HCT116 (cell line): Measurements from ENCODE around the gene SPR. TPM values are rescaled to one million over a fixed set of nuclear protein-coding genes. Genes with fewer than 3 reads are reported as not detected.

Source experiments
- ATAC-seq: fragments of 200-7000 bp; cut with Tn5 transposase; 2 replicates; pipeline ENCODE4 v1.9.1; 2020; ENCODE audit warnings: mild to moderate bottlenecking, moderate library complexity
- BruUV-seq: library from RNA; stranded (reverse); fragments of 400-500 nt; replicated peaks from 2 replicates; lab custom pipeline; 2021; lab: Mats Ljungman, UMichigan
- CTCF ChIA-PET: fragments of 300-600 bp; sonication (Branson Sonifier 250); formaldehyde crosslinking; loops from one replicate; lab custom pipeline; 2021; ENCODE audit warnings: antibody characterized with exemption; lab: Charles Lee
- POLR2A ChIA-PET: fragments of 300-600, 350-600 bp; sonication (Branson Sonifier 250); formaldehyde crosslinking; loops from one replicate; lab custom pipeline; 2021; ENCODE audit warnings: antibody characterized with exemption; lab: Charles Lee
- RAD21 ChIA-PET, 2 experiments: fragments of 300-600 bp; sonication (Branson Sonifier 250); formaldehyde crosslinking; loops; one replicate each; lab custom pipeline; 2023; ENCODE audit warnings: low total read pairs in 2 of 2; ENCODE audit not compliant: uncharacterized antibody in 2 of 2, unreplicated experiment in 2 of 2, low non-redundant PET in 1 of 2; lab: Charles Lee
- DNase-seq: peaks from one replicate; pipeline ENCODE4 v3.0.0-alpha.2; 2010; ENCODE audit warnings: low read depth, low spot score
- H2AFZ ChIP-seq: fragments of 200-600 bp; shearing (Covaris generic), sonication (generic); 2 replicates; pipeline ENCODE4 v1.6.1; 2017; ENCODE audit warnings: low read depth, mixed run types, mixed read lengths, antibody characterized with exemption, low read length; ENCODE audit not compliant: poor library complexity, severe bottlenecking
- H3K27ac ChIP-seq: 2 replicates; pipeline ENCODE4 v1.5.1; 2012; ENCODE audit warnings: low read depth, low read length
- H3K27me3 ChIP-seq: fragments of 200-600 bp; sonication (generic); 2 replicates; pipeline ENCODE4 v1.6.1; 2016; ENCODE audit warnings: mixed run types, low read length, mixed read lengths; ENCODE audit not compliant: insufficient read depth
- H3K36me3 ChIP-seq, 2 experiments: fragments of 200-500 bp in 1 of 2; fragments of 200-600 bp in 1 of 2; sonication (Bioruptor generic) in 1 of 2; sonication (generic) in 1 of 2; 2 replicates each; pipeline versions ENCODE4 v1.5.1 to v1.6.1; 2014 to 2016; ENCODE audit warnings: low read length in 2 of 2, inconsistent platforms in 1 of 2, mixed read lengths in 1 of 2, mixed run types in 1 of 2; ENCODE audit not compliant: insufficient read depth in 2 of 2, control insufficient read depth in 1 of 2
- H3K4me1 ChIP-seq, 2 experiments: fragments of 200-600 bp in 1 of 2; sonication (generic) in 1 of 2; 2 replicates each; pipeline versions ENCODE4 v1.5.1 to v1.6.1; 2012 to 2017; ENCODE audit warnings: low read length in 2 of 2, inconsistent platforms in 1 of 2, mild to moderate bottlenecking in 1 of 2, mixed read lengths in 1 of 2, mixed run types in 1 of 2, moderate library complexity in 1 of 2; ENCODE audit not compliant: insufficient read depth in 2 of 2, control insufficient read depth in 1 of 2
- H3K4me2 ChIP-seq: fragments of 200-600 bp; sonication (generic); 2 replicates; pipeline ENCODE4 v1.6.1; 2017; ENCODE audit warnings: mixed run types, low read length, mixed read lengths
- H3K4me3 ChIP-seq, 2 experiments: fragments of 200-600 bp in 1 of 2; sonication (generic) in 1 of 2; replicated peaks in 1 of 2; 2 replicates each; pipeline ENCODE4 v1.5.1; 2011 to 2016; ENCODE audit warnings: low read length in 2 of 2, control low read depth in 1 of 2, low read depth in 1 of 2, mild to moderate bottlenecking in 1 of 2, mixed read lengths in 1 of 2, mixed run types in 1 of 2
- H3K79me2 ChIP-seq: fragments of 200-600 bp; sonication (generic); 2 replicates; pipeline ENCODE4 v1.6.1; 2017; ENCODE audit warnings: mild to moderate bottlenecking, mixed run types, low read length, moderate library complexity, mixed read lengths; ENCODE audit not compliant: insufficient read depth
- H3K9ac ChIP-seq: fragments of 200-600 bp; sonication (generic); 2 replicates; pipeline ENCODE4 v1.6.1; 2016; ENCODE audit warnings: low read length, mixed read lengths
- H3K9me2 ChIP-seq: fragments of 200-600 bp; sonication (generic), shearing (Covaris generic); 2 replicates; pipeline ENCODE4 v1.6.1; 2017; ENCODE audit warnings: mixed run types, mild to moderate bottlenecking, moderate library complexity; ENCODE audit not compliant: insufficient read depth
- H3K9me3 ChIP-seq, 2 experiments: fragments of 200-500 bp in 1 of 2; fragments of 200-600 bp in 1 of 2; sonication (Bioruptor generic) in 1 of 2; sonication (generic) in 1 of 2; 2 replicates each; pipeline ENCODE4 v1.6.1; 2014 to 2017; ENCODE audit warnings: low read length in 2 of 2, mixed read lengths in 2 of 2, inconsistent platforms in 1 of 2, low read depth in 1 of 2, mild to moderate bottlenecking in 1 of 2, mixed run types in 1 of 2, moderate library complexity in 1 of 2; ENCODE audit not compliant: control insufficient read depth in 1 of 2, insufficient read depth in 1 of 2
- H4K20me1 ChIP-seq: fragments of 200-600 bp; sonication (generic), shearing (Covaris generic); 2 replicates; pipeline ENCODE4 v1.6.1; 2017; ENCODE audit warnings: mixed run types, mild to moderate bottlenecking, moderate library complexity; ENCODE audit not compliant: insufficient read depth
- CEBPB ChIP-seq: IDR thresholded peaks from 2 replicates; pipeline ENCODE4 v1.6.1; 2012; ENCODE audit warnings: low read depth
- CTCF ChIP-seq, 3 experiments: fragments of 200-600 bp in 1 of 3; sonication (generic) in 1 of 3; IDR thresholded peaks in 2 of 3; conservative IDR thresholded peaks in 1 of 3; 2 replicates each; pipeline ENCODE4 v1.5.1; 2012 to 2017; ENCODE audit warnings: low read depth in 2 of 3, low read length in 2 of 3, antibody characterized with exemption in 1 of 3, borderline replicate concordance in 1 of 3, control low read depth in 1 of 3, mild to moderate bottlenecking in 1 of 3, mixed read lengths in 1 of 3, mixed run types in 1 of 3, moderate library complexity in 1 of 3; ENCODE audit not compliant: insufficient read depth in 1 of 3
- MAX ChIP-seq: IDR thresholded peaks from 2 replicates; pipeline ENCODE4 v1.6.1; 2012
- POLR2A ChIP-seq: IDR thresholded peaks from 2 replicates; pipeline ENCODE4 v1.7.0; 2011; ENCODE audit warnings: borderline replicate concordance; ENCODE audit not compliant: insufficient read depth, insufficient read length; ENCODE audit errors: extremely low read depth
- RAD21 ChIP-seq: IDR thresholded peaks from 2 replicates; pipeline ENCODE4 v1.6.1; 2012; ENCODE audit warnings: low read depth, mild to moderate bottlenecking
- SRF ChIP-seq: IDR thresholded peaks from 2 replicates; pipeline ENCODE4 v1.6.1; 2012; ENCODE audit warnings: low read depth
- ZNF274 ChIP-seq: fragments of 200-500 bp; sonication (Bioruptor generic); IDR thresholded peaks from 2 replicates; pipeline ENCODE4 v1.6.1; 2014; ENCODE audit warnings: mild to moderate bottlenecking, low read depth, low read length, inconsistent platforms
- intact Hi-C: fragments of 100-400 bp; cut with micrococcal nuclease; formaldehyde crosslinking; loops from 2 replicates; pipeline ENCODE4 v1.10.0; 2022
- total RNA-seq: library from RNA; stranded (reverse); gene quantifications from one replicate; pipeline ENCODE4 v1.2.1, GENCODE V29; 2021; ENCODE audit not compliant: unreplicated experiment

Gene SPR
- total RNA-seq, 1 experiment from 2014 or later = 66.9 TPM

- intact Hi-C loops = loop anchor here (1.0 kb wide), 1 partner anchor 43 kb away; no protein-coding TSS in a partner anchor
- no peaks in the 10 kb centered on the region for H4K20me1 ChIP-seq
- no peak overlapping the region for H3K4me3 ChIP-seq
- ATAC-seq = peak; percentile 85
- H3K4me1 ChIP-seq = peaks cover 2 to 23% of the 10 kb centered on the region in 2 experiments; a peak in 2 of 4 replicates
- no peaks in the 10 kb centered on the region for H3K79me2 ChIP-seq
- H3K4me2 ChIP-seq = no peak overlapping the region
- POLR2A ChIA-PET = no interaction called here
- no TSS peak for BruUV-seq
- DNase-seq = peak; percentile 23
- H3K27ac ChIP-seq = no peak overlapping the region
- TF ChIP-seq CTCF (IDR thresholded peaks at IDR 0.05 in 2 of 3, conservative IDR thresholded peaks at IDR 0.05 in 1 of 3; ENCODE audit: borderline replicate concordance in 1 of 3, insufficient read depth in 1 of 3, low read depth in 2 of 3, low read length in 2 of 3) (peak; percentile 66 to 77 (median 66)), ZNF274 (no peak), RAD21 (peak; percentile 84), POLR2A (no peak), MAX (no peak), SRF (no peak), CEBPB (no peak)
- CTCF ChIA-PET = interaction anchor here (0.8 to 2.3 kb wide), 6 partner anchors 9 to 242 kb away, joined by 3 to 22 read pairs (median 4); partner anchors contain the start of gene SPR
- H3K9ac ChIP-seq = no peak overlapping the region
- H3K27me3 ChIP-seq = no peaks in the 10 kb centered on the region
- H3K36me3 ChIP-seq = no peaks in the 10 kb centered on the region
- RAD21 ChIA-PET = interaction anchor here in 1 of 2 experiments (2.8 kb wide), 1 partner anchor 42 kb away, joined by 11 read pairs; no protein-coding TSS in a partner anchor
- H3K9me2 ChIP-seq = no peaks in the 10 kb centered on the region
- no peaks in the 10 kb centered on the region for H3K9me3 ChIP-seq
- no peak overlapping the region for H2AFZ ChIP-seq
Measured at GRCh38 chr2:72934683-72935610, 47.7 kb downstream of the SPR start.
